OCI-LY7 (cell line): ENCODE data around the gene SSB. TPM values are rescaled to one million over a fixed set of nuclear protein-coding genes. Genes with fewer than 3 reads are reported as not detected.

Experiments used
- BruUV-seq: library from RNA; stranded (reverse); fragments of 400-500 nt; replicated peaks from 2 replicates; lab custom pipeline; 2021; lab: Mats Ljungman, UMichigan
- CTCF ChIA-PET: fragments of 300-600 bp; sonication (Branson Sonifier 250); formaldehyde crosslinking; loops from one replicate; lab custom pipeline; 2022; ENCODE audit warnings: antibody characterized with exemption; ENCODE audit not compliant: unreplicated experiment; lab: Charles Lee
- POLR2A ChIA-PET: fragments of 300-600 bp; sonication (Branson Sonifier 250); formaldehyde crosslinking; loops from one replicate; lab custom pipeline; 2022; ENCODE audit warnings: antibody characterized with exemption; lab: Charles Lee
- DNase-seq: peaks from one replicate; pipeline ENCODE4 v3.0.0-alpha.2; 2015; ENCODE audit warnings: low spot score
- H2AFZ ChIP-seq: fragments of 200-600 bp; sonication (generic), shearing (Covaris generic); 2 replicates; pipeline ENCODE4 v1.6.1; 2014; ENCODE audit warnings: mild to moderate bottlenecking, antibody characterized with exemption, low read length, moderate library complexity
- H3K27ac ChIP-seq: fragments of 200-600 bp; sonication (generic); 2 replicates; pipeline ENCODE4 v1.5.1; 2014; ENCODE audit warnings: mixed run types, low read depth, mild to moderate bottlenecking, moderate library complexity, low read length, inconsistent platforms; ENCODE audit not compliant: poor library complexity, severe bottlenecking
- H3K36me3 ChIP-seq: fragments of 200-600 bp; sonication (generic); 2 replicates; pipeline ENCODE4 v1.6.1; 2014; ENCODE audit warnings: mild to moderate bottlenecking, antibody characterized with exemption, low read length, moderate library complexity, mixed read lengths; ENCODE audit not compliant: insufficient read depth
- H3K4me1 ChIP-seq: fragments of 200-600 bp; sonication (generic); 2 replicates; pipeline ENCODE4 v1.5.1; 2014; ENCODE audit warnings: mild to moderate bottlenecking, low read length; ENCODE audit not compliant: insufficient read depth, poor library complexity, severe bottlenecking
- H3K4me2 ChIP-seq: fragments of 200-600 bp; sonication (generic); 2 replicates; pipeline ENCODE4 v1.6.1; 2014; ENCODE audit warnings: mild to moderate bottlenecking, low read length
- H3K4me3 ChIP-seq: fragments of 200-600 bp; sonication (generic); 2 replicates; pipeline ENCODE4 v1.5.1; 2014; ENCODE audit warnings: mild to moderate bottlenecking, low read depth, low read length; ENCODE audit not compliant: poor library complexity, severe bottlenecking
- H3K79me2 ChIP-seq: fragments of 200-600 bp; sonication (generic); 2 replicates; pipeline ENCODE4 v1.6.1; 2016; ENCODE audit warnings: low read depth, mild to moderate bottlenecking, low read length, moderate library complexity, mixed read lengths; ENCODE audit not compliant: insufficient read depth
- H3K9me2 ChIP-seq: fragments of 200-600 bp; sonication (generic); 2 replicates; pipeline ENCODE4 v1.6.1; 2016; ENCODE audit warnings: mild to moderate bottlenecking, low read length, mixed read lengths; ENCODE audit not compliant: insufficient read depth
- H3K9me3 ChIP-seq: fragments of 200-600 bp; sonication (generic); 2 replicates; pipeline ENCODE4 v1.6.1; 2014; ENCODE audit warnings: mild to moderate bottlenecking, mixed run types, low read length, mixed read lengths
- H4K20me1 ChIP-seq: fragments of 200-600 bp; sonication (generic); 2 replicates; pipeline ENCODE4 v1.6.1; 2014; ENCODE audit warnings: mild to moderate bottlenecking, antibody characterized with exemption, low read length, moderate library complexity, mixed read lengths; ENCODE audit not compliant: insufficient read depth
- CTCF ChIP-seq: fragments of 200-600 bp; sonication (generic); conservative IDR thresholded peaks from 2 replicates; pipeline ENCODE4 v1.5.1; 2014; ENCODE audit warnings: mild to moderate bottlenecking, antibody characterized with exemption, low read length, moderate library complexity, mixed read lengths
- EZH2phosphoT487 ChIP-seq: fragments of 200-600 bp; sonication (generic); IDR thresholded peaks from 2 replicates; pipeline ENCODE4 v1.6.1; 2018; ENCODE audit warnings: low read depth, borderline replicate concordance, mild to moderate bottlenecking, mixed run types, antibody characterized with exemption, low read length, moderate library complexity, mixed read lengths
- intact Hi-C: fragments of 100-400 bp; cut with micrococcal nuclease; formaldehyde crosslinking; loops from one replicate; pipeline ENCODE4 v1.10.0; 2022; ENCODE audit not compliant: unreplicated experiment
- total RNA-seq, 2 experiments: library from RNA; depleted of rRNA in 1 of 2; stranded (reverse); fragments of >200 nt in 1 of 2; shearing (Covaris generic) in 1 of 2; gene quantifications; 2 replicates each; pipeline ENCODE4 v1.2.3, GENCODE V29; 2014 to 2022

The SSB gene
- total RNA-seq, 2 experiments from 2014 or later: 126 to 173 TPM

DNA sequence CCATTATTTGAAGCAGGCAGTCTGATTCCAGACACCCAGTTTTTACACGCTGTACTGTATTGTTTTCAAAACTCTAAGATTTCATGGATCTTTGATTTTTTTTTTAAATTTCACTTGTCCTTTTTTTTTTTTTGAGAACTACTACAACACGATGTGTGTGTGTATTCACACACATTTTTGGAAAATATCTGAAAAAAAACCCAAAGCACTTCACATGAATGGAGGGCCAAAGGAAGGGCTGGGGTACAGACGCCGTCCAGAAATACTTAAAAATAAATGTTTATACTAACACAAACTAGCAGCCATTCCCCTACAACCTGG, 314 bp upstream of the SSB start:
- Histone ChIP-seq H3K27ac (peak overlapping the region; percentile 90), H3K9me2 (no peaks in the 10 kb centered on the region), H3K4me2 (peak overlapping the region; percentile 94), H3K4me3 (peak overlapping the region; percentile 87), H3K36me3 (peaks cover 26% of the 10 kb centered on the region), H2AFZ (peak overlapping the region; percentile 87), H4K20me1 (peaks cover 7% of the 10 kb centered on the region; the same call in 1 of the 2 replicates), H3K79me2 (peaks cover 44% of the 10 kb centered on the region), H3K9me3 (no peaks in the 10 kb centered on the region), H3K4me1 (peaks cover 17% of the 10 kb centered on the region)
- BruUV-seq: TSS peak; percentile 65
- DNase-seq: no peak
- CTCF ChIA-PET: no interaction called here
- POLR2A ChIA-PET: interaction anchor here (0.6 to 1.7 kb wide), 5 partner anchors 10 to 106 kb away, joined by 3 to 9 read pairs (median 5); no protein-coding TSS in a partner anchor
- intact Hi-C loops: loop anchor here (1.0 to 5.0 kb wide), 3 partner anchors 26 to 216 kb away; partner anchors contain the start of genes METTL5 and PPIG
- no peak for TF ChIP-seq CTCF
- no peak for TF ChIP-seq EZH2phosphoT487

GRCh38 chr2:169803480-169803879, 4.8 kb downstream of the SSB start:
- no peak overlapping the region for H2AFZ ChIP-seq
- no peaks in the 10 kb centered on the region for H3K9me3 ChIP-seq
- no peak for DNase-seq
- no TSS peak for BruUV-seq
- intact Hi-C loops: no loop called here
- H3K9me2 ChIP-seq: no peaks in the 10 kb centered on the region
- peaks cover 12% of the 10 kb centered on the region for H3K4me1 ChIP-seq
- CTCF ChIA-PET: no interaction called here
- H3K4me2 ChIP-seq: no peak overlapping the region
- H3K27ac ChIP-seq: no peak overlapping the region
- POLR2A ChIA-PET: interaction anchor here (0.6 to 1.5 kb wide), 5 partner anchors 9 to 814 kb away, joined by 3 to 4 read pairs (median 3); no protein-coding TSS in a partner anchor
- peaks cover 74% of the 10 kb centered on the region for H3K36me3 ChIP-seq
- H4K20me1 ChIP-seq: peaks cover 11% of the 10 kb centered on the region
- TF ChIP-seq CTCF (no peak), EZH2phosphoT487 (no peak)
- peaks cover 56% of the 10 kb centered on the region for H3K79me2 ChIP-seq
- H3K4me3 ChIP-seq: no peak overlapping the region

DNA sequence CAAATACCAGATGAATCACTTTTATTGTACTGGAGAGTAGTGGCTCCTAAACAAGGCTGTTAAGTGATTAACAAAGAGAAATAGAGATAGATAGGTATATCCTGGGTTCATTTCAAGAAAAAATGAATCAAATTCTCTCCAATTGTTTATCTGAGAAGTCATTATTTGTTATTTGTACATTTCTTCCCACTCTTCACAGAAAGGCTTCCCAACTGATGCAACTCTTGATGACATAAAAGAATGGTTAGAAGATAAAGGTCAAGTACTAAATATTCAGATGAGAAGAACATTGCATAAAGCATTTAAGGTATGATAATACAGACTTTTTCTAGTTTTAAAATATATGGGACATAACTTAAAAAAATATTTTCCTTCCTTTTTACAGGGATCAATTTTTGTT, 7.9 kb downstream of the SSB start:
- Histone ChIP-seq H3K9me3 (no peaks in the 10 kb centered on the region), H3K79me2 (peaks cover 34% of the 10 kb centered on the region), H3K9me2 (no peaks in the 10 kb centered on the region), H2AFZ (no peak overlapping the region), H3K4me2 (no peak overlapping the region), H3K4me1 (no peaks in the 10 kb centered on the region), H4K20me1 (peaks cover 11% of the 10 kb centered on the region), H3K27ac (no peak overlapping the region), H3K36me3 (peaks cover 95% of the 10 kb centered on the region), H3K4me3 (no peak overlapping the region)
- TF ChIP-seq CTCF: no peak
- TF ChIP-seq EZH2phosphoT487: no peak
- POLR2A ChIA-PET: interaction anchor here (0.5 to 0.6 kb wide), 2 partner anchors 15 to 17 kb away, joined by 3 read pairs; no protein-coding TSS in a partner anchor
- intact Hi-C loops: no loop called here
- no peak for DNase-seq
- BruUV-seq: no TSS peak
- CTCF ChIA-PET: no interaction called here
